HL-60 (cell line): Measurements from ENCODE around the gene LARP7.

Experiments
- GABPA ChIP-seq: IDR thresholded peaks from 2 replicates; pipeline ENCODE4 v1.6.1; 2012; ENCODE audit warnings: low read depth
- POLR2AphosphoS5 ChIP-seq: IDR thresholded peaks from 2 replicates; pipeline ENCODE4 v1.6.1; 2012; ENCODE audit warnings: low read depth
- SPI1 ChIP-seq: IDR thresholded peaks from 2 replicates; pipeline ENCODE4 v1.6.1; 2012; ENCODE audit warnings: low read depth, mild to moderate bottlenecking, borderline replicate concordance
- TF ChIP-seq, protein P1 (sequence below): IDR thresholded peaks from one replicate; pipeline ENCODE4 v1.5.1; 2011; ENCODE audit warnings: low read length, control low read depth, inconsistent platforms; ENCODE audit not compliant: insufficient read depth
- TF ChIP-seq, protein P2 (sequence below): IDR thresholded peaks from 2 replicates; pipeline ENCODE4 v1.6.1; 2012; ENCODE audit warnings: low read depth; ENCODE audit not compliant: insufficient replicate concordance

DNA sequence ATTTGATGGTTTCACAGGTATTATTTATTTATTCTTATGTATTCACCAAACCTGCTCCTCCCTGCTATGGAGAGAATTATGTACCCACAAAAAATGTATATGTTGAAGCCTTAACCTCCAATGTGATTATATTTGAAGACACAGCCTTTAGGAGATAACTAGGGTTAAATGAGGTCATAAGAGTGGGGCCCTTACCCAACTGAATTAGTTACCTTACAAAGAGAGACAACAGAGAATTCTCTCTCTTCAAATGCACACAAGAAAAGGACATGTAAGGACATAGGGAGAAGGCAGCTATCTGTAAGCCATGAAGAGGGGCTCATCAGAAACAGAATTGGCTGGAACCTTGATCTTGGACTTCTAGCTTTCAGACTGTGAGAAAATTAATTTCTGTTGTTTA, 44.2 kb upstream of the LARP7 start:
- TF ChIP-seq, protein P1, sequence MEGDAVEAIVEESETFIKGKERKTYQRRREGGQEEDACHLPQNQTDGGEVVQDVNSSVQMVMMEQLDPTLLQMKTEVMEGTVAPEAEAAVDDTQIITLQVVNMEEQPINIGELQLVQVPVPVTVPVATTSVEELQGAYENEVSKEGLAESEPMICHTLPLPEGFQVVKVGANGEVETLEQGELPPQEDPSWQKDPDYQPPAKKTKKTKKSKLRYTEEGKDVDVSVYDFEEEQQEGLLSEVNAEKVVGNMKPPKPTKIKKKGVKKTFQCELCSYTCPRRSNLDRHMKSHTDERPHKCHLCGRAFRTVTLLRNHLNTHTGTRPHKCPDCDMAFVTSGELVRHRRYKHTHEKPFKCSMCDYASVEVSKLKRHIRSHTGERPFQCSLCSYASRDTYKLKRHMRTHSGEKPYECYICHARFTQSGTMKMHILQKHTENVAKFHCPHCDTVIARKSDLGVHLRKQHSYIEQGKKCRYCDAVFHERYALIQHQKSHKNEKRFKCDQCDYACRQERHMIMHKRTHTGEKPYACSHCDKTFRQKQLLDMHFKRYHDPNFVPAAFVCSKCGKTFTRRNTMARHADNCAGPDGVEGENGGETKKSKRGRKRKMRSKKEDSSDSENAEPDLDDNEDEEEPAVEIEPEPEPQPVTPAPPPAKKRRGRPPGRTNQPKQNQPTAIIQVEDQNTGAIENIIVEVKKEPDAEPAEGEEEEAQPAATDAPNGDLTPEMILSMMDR = no peak
- TF ChIP-seq, protein P2, sequence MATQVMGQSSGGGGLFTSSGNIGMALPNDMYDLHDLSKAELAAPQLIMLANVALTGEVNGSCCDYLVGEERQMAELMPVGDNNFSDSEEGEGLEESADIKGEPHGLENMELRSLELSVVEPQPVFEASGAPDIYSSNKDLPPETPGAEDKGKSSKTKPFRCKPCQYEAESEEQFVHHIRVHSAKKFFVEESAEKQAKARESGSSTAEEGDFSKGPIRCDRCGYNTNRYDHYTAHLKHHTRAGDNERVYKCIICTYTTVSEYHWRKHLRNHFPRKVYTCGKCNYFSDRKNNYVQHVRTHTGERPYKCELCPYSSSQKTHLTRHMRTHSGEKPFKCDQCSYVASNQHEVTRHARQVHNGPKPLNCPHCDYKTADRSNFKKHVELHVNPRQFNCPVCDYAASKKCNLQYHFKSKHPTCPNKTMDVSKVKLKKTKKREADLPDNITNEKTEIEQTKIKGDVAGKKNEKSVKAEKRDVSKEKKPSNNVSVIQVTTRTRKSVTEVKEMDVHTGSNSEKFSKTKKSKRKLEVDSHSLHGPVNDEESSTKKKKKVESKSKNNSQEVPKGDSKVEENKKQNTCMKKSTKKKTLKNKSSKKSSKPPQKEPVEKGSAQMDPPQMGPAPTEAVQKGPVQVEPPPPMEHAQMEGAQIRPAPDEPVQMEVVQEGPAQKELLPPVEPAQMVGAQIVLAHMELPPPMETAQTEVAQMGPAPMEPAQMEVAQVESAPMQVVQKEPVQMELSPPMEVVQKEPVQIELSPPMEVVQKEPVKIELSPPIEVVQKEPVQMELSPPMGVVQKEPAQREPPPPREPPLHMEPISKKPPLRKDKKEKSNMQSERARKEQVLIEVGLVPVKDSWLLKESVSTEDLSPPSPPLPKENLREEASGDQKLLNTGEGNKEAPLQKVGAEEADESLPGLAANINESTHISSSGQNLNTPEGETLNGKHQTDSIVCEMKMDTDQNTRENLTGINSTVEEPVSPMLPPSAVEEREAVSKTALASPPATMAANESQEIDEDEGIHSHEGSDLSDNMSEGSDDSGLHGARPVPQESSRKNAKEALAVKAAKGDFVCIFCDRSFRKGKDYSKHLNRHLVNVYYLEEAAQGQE = no peak
- TF ChIP-seq POLR2AphosphoS5 = no peak
- no peak for TF ChIP-seq SPI1
- TF ChIP-seq GABPA = no peak
